Measurements from ENCODE around the gene KIF26B.

Gene KIF26B

DNA sequence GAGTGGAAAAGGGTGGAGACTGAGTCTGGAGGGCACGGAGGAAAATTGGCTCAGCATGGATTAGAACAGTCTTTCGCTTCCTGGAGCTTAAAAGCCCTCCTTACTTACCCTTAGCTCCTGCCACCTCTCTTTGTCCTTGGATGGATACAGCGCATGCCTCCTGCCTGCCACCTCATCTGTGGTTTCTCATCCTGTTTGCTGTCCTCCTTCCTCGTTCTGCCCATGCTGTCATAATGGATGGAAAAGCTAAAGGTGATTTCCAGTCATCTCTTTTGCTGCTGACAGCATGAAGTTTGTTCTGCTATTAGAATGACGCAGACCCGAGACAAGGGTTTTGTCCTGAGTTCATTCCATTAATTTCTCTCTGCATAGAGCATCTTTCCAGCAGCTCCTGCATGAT is 425.9 kb downstream of the KIF26B start:
- DNase-seq, result no peak

DNA sequence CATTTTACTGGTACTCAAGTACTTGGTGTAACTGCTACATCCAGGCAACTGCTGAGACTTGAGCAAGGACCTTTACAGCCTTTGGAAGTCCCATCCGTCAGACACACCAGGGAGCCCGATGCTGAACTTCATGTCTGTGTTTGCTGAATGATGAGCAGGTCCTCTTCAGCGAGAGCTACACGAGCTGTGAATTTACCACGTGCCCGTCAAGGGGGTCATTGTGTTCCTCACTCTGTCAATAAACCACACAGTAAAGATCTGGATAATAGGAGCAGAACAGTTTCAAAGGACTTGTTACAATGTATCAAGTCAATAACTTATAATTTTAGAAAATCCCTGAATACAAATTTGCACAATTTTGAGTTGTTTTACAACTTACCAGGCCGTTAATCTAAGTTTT is 427.2 kb downstream of the KIF26B start:
- no peak for DNase-seq

DNA sequence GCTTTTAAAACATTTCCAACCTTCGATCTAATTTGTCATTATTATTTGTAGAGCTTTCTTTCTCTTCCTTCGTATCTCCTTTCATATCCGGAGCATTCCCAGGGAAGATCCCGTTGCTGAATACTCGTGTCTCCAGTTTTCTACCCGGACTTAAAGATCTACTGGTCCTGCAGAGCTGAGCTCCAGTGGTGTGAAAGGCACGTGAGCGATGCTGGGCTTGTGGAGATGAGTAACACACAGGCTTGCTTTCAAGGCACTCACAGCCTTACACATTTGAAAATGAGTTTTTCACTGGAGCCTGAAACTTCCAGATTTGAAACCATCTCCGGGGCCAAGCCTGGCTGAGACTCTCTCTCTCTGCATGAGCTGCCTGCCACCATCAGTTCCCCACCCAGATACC is 428.3 kb downstream of the KIF26B start:
- no peak for DNase-seq

DNA sequence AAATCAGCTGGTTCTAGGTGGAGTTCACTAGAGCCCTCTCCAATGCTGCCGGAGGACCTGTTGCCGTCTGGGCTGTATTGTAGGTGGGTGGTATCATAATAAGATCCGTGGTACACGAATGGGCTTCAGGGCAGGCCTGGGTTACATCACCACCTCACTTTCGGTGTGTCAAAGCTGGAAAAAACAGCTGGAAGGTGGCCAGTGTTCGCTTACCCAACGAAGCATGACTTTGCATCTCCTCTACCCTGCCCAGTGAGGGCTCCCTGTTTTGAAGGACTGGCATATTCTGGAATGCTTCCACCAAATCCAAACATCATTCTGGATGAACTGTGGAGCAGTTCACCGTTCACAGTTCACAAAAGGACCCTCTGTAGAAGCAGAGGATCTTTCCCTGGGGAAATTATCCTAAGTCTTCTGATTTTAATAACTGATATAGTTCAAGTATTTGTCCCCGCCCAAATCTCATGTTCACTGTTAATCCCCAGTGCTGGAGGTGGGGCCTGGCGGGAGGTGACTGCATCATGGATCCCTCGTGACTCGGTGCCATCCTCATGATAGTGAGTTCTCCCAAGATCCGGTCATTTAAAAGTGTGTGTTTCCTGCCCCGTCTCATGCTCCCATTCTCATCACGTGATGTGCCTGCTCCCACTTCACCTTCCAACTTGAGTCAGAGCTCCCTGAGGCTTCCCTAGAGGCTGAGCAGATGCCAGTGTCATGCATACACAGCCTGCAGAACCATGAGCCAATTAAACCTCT is 429.0 kb downstream of the KIF26B start:
- DNase-seq, result no peak

DNA sequence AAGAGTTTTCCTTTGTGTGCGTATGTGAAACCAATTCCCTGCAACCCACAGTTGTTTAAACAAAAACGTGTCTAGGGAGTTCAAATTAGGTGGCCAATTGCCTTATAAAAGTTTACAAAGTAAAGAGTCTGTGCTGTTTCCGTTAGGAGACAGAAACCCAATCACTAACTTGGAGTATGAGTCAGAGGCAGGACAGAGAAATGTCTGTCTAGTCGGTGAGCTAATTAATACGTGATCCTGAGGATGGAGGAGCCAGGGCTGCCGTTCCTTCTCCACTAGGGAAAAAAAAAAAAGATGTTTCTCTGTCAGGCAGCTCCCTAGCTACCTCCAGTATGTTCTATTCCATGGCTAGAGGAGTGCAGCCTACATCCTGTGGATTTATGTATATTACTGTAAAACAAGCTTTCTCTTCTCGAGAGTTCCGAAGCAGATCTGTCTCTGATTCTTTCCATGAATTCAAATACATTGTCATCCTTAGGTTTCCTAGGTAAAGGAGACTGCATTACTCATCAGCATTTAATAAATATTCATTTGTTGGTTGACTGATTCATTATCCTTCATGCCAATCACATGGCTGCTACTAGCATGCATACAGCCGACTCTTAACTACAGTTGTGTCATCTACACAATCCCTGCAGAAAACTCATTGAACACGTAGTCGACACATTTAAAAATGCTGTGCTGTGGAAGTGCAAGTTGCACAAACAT is 430.6 kb downstream of the KIF26B start:
- no peak for DNase-seq

DNA sequence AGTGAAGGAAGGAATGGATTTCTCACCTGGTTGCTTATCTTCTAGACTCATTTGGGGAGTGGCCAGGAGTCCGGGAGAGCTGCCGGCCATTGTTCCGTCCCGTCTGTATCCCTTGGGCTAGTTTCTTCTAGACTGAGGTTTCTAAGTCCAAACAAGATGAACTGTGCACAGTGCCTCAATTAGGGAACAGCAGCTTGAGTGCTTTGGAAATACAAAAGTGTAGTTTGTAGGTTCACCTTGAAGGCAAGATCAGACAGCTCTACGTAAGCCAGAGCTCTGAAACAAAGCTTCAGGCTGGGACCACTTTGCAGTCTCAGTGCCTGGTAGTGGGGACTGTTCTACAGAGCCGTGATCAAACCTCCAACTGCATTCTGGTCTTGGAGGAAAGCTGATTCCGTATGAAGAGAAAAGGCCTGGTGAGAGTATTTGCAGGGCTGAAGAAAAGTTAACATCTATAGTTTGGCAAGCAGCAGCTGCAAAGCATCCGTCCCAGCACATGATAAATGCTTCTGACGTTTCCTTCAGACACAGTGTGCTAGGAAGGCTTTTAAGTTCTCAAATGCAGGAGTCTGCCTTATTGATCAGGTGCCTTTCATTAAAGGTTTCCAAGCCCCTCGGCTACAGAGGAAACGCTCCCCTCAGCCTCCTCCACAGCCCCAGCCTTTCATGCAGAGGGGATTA is 432.8 kb downstream of the KIF26B start:
- no peak for DNase-seq

DNA sequence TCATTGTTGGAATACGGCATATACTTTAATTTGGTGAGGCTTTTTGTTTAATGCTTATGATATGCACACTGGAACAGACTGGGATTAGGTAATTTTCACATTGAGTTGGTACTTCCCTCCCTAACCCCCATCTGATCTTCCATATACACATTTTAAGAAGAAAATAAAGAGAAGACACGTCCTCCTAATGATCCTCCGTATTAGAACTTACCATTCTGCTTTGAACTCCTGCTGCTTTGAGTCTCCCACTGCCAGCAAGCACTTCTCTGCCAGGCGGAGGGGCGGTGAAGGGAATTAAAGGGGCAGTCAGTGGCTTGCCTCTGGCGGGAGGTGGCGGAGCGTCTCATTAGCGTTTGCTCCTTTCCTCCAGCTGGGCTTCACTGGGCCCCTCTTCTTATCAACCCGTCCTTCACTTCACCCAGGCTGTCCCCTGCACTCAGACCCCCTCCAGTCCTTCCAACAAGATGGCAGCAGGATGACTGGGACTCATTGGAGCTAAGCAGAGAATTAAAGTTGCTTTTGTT is 433.4 kb downstream of the KIF26B start:
- no peak for DNase-seq

DNA sequence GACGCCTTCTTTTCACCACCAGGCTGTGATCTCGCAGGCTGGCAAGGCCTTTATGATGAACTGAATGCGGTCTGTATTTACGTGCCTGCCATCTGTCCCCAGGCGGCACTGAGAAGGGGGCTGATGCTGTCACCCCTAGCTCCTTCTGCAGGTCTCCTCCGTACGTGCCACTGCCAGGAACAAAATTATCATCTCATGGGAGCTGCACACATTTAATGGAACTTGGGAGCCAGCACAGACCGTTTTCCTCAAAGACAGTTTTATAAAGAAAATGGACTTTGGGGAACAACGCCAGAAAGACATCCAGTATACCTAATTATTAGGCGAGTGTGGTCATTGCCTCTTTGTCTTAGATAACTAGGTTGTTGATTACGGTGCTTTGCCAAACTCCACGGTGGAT is 434.5 kb downstream of the KIF26B start:
- no peak for DNase-seq

DNA sequence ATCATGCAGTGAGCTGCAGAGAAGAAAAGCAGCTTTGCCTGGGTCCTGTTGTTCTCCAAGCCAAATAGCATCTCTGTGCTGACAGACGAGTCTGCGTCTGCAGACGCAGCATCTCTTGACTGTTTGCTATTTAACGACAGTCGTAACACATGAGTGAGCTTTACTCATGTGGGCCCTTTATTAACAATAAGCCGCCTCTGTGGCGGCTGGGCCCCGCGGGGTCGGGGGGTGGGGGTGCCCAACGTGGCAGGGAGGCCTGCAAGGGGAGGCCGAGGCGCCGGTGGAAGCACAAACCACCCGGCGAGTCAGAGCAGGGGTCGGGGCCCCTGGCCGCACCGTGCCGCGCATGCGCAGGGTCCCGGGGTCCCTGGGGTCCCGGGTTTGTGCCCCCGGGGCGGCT is 435.1 kb downstream of the KIF26B start:
- DNase-seq, result no peak

DNA sequence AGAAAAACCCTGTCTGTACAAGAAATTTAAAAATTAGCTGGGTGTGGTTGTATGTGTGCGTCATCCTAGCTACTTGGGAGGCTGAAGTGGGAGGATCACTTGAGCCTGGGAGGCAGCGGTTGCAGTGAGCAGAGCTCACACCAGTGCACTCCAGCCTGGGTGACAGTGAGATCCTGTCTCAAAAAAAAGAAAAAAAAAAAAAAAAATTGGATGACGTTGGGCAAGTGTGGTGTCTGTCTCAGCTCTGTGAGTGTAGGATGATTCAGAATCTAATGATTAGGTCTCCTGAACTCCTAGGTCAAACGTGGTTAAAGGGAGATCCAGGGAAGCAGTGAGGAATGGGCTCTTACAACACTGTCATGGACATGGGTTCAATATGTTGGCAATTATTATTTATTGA is 435.9 kb downstream of the KIF26B start:
- no peak for DNase-seq

DNA sequence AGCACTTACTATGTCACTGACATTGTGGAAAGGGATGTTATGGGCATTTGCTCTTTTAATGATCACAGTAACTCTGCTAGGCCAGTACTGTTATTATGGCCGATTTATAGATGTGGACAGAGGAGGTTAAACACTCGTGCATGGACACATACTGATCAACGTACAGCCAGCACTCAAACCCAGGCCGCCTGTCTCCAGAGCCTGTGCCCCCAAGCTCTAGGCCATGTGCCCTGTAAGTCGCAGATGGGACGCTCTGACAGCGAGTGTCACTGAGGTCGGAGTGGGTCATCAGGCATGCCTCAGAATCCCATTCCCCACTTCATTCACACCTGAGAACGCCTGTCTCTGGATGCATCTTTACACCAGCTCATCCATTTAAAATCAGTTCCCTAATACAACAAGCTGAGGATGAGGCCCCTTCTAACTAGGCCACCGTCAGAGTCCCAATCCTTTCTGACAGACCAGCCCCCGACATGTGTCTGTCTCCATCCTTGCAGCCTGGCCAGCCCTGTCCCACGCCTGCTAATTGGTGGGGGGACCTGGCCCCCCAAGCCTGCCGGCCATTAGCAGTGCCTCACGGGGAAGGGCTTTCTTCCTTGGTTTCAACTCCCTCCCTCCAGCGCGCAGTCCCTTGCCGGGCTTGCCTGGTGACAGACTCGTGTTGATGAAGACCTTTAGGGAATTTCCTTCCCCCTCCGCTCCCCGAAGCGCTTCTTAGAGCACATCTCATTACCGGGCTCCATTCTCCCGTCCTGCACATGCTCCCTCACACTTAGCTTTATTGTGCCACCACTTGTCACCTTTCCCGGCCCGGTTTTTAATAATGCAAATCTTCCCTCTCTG is 436.8 kb downstream of the KIF26B start:
- no peak for DNase-seq

DNA sequence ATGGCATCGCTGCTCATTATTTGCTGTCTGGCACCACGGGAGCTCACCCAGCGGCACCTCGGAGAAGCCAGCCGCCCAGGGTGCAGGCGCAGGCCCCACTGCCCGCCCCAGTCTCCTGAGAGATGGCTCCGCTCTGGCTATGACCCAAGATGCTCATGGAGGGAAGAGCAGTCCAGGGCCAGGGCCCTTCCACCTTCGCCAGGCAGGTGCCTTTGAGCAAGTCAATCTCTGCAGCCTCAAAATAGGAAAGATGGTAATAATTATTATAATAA is 437.3 kb downstream of the KIF26B start:
- DNase-seq, result no peak

DNA sequence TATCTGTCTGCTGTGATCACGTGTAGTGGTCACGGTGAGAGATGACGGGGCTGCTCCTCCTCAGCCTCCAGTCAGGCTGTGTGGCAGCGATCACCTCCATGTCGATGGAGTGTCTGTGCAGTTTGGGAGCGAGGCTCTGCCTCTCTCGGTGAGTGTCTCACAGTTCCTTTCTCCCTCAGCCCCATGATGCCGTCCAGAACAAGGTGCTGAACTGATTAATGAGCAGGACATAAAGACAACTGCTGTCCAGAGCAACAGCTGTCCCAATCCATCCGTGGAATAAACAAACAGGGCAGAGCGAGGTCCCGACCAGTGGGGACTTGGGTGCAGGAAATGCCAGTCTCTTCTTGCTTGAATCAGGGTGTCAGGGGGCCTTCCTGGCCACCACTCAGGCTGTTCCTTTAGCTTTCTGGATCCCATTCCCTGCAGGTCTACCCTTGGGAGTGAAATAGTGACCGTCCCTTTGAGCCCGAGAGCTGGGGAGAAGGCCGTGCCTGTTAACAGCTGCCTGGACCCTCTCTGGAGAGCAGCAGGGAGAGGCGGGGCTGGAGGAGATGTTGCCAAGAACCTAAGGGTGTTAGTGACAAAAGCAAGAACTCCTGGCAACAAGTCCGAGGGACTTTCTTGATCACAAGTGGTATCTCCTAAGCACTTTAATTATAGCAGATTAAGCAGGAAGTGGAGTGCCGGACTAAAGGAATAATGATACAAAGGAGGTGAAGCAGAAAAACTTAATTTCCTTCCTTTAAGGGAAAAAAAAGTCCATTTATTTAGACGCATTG is 443.9 kb downstream of the KIF26B start:
- DNase-seq, result no peak

DNA sequence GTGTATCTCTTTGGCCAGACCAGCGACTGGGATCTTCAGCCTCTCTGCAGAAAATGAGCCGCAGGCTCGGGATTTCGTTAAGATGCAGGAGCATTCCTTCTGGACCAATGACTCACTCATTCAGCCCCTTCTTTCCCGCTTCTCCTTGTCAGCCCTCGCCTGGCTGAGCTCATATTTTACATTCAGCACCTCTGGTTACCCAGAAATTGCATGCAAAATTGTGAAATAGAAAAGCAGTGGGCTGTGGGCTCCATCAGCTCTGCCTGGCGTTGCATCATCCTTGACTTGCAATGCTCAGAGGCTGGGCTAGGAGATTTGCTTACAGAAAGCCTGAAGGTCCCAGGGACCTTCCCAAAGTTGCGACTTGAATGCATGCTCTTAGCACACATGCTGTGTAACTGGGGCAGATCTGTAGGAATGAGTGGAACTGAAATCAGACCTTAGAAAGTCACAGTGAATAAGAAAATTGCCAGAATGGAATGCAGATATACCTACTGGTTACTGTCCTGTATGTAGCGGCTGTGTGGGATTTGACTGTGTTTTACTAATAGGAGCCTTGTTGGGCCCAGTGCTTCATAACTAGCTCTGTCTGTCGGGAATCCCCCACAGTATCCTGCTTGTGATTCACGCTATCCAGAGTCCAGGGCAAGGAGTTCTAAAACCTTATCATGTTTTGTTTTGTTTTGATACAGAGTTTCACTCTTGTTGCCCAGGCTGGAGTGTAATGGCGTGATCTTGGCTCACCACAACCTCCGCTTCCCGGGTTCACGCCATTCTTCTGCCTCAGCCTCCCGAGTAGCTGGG is 444.8 kb downstream of the KIF26B start:
- no peak for DNase-seq

DNA sequence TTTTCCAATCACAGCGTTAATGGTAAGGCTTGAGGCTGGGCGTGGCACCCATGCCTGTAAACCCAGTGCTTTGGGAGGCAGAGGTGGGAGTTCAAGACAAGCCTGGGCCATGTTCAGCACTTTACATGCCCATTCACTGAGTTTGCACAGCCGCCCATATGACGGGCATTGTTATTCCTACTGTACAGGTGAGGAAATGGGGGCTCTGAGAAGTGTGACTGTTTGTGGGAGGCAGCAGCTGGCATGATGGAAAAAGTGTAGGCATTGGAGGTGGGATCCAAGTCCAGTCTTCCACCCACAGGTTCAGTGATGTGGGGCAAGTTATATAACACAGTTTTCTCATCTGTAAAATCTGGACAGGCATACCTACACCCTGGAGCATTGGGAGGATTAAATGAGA is 445.9 kb downstream of the KIF26B start:
- DNase-seq, result no peak

DNA sequence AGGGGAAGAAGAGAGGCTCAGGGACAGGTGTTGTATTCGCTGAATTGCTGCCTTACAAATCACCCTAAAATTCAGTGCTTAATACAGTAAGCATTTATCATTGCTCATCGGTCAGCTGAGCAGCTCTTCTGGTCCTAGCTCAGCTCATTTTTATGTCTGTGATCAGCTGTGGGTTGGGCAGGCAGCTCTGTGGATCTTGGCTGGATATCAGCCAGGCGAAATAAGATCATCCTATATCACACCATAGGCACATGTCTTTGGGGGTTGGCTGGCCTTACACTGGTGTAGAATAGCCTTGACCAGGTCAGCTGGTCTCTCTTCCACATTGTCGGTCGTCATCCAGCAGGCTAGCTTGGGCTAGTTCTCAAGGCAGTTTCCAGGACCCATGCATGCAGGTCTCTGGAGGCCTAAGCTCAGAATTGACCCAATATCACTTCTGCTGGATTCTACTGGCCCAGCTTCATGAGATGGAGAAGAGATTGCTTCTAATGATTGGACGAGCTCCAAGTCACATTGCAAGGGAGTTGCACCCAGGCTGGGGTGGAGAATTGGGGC is 448.6 kb downstream of the KIF26B start:
- no peak for DNase-seq

DNA sequence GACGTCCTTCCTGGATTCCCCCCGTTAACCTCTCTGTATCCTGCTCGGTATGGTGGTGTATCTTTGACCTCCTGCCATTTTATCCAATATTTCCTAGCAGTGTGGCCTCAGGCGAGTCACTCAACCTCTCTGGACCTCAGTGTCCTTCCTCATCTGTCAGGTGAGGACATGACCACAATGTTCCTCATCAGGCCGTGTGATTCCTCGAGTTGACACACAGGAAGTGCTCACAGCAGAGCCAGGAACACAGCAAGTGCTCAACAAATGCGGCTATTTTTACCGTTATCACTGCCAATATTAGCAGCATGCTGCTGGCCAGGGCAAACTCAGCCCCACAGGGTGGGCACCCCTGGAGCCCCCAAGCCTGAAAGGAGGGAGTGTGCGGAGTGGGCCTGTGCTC is 450.2 kb downstream of the KIF26B start:
- DNase-seq, result no peak

DNA sequence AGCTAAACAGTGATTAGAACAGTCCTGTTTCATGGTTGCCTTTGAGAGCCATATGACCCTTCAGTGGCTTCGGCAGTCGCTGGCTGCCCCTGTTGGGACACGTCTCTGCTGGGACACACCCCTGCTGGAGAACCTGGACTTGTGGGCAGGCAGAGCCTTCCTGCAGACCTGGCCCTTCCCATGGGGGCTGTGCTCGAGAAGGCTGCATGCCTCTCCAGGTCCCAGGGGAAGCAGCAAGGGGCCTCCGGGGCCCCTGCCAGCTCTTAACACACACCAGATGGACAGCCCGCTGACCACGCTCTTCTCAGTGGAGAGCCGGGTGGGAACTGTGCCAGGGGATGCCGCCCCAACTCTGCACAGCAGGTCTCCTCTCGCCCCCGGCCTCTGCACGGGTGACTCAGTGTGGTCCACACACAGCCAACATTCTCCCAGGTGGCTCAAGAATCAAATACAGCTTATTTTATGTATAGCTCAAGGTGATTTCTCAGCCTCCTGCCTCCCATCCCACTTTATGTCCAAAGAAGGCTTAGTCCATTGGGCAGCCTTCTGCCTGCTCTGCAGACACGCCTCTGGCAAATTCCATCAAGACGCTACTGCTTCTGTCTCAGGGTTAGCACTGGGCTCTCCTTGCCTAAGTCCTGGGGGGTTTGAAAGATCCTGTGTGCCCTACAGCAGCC is 450.8 kb downstream of the KIF26B start:
- no peak for DNase-seq

DNA sequence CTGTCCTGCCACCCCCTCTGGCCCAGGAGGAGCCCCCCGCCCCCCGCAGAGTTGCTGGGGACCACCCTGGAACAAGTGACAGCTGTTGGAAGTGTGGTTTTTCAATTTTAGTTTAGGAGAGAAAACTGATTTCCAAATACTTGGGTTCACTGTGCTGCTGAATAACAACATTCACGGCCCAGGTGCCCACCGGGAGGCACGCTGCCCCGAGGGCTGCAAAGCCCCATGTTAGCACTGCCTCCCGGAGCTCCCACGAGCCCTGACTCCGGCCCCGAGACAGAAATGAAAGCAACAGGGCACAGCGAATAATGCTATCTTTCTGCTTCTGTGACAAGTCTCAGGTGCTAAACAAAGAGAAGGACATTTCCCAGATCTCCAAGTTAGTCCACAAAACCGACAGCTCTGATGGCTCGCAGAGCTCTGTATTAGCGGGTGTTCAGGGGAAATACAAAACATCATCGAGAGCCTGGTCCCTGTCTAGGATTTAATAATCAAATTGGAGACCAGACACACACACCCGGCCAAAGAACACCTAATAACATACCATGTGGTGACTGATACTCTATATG is 451.5 kb downstream of the KIF26B start:
- no peak for DNase-seq

DNA sequence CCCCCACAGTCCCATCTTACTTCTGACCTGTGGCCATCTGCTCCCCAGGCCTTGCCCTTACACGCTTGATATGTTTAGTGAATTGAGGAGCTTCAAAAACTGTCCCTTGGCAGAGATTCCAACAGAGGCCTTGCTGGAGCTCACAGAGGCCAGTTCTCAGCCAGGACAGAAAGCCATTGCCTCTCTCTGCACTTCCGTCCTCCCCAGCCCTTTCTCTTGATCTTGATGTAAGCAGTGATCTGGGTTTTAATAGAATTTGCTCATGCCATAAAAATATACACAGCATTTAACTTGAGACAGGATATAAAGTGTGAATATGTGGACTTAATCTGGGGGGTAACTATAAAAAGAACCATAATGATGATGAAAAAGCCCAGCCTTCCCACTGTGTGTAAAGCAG is 453.5 kb downstream of the KIF26B start:
- no peak for DNase-seq
